HCT116 (cell line): ENCODE data around the gene TSPAN10. TPM values are rescaled to one million over a fixed set of nuclear protein-coding genes. Genes with fewer than 3 reads are reported as not detected.

Experiments used
- ATAC-seq: fragments of 200-7000 bp; cut with Tn5 transposase; 2 replicates; pipeline ENCODE4 v1.9.1; 2020; ENCODE audit warnings: mild to moderate bottlenecking, moderate library complexity
- BruUV-seq: library from RNA; stranded (reverse); fragments of 400-500 nt; replicated peaks from 2 replicates; lab custom pipeline; 2021; lab: Mats Ljungman, UMichigan
- CTCF ChIA-PET: fragments of 300-600 bp; sonication (Branson Sonifier 250); formaldehyde crosslinking; loops from one replicate; lab custom pipeline; 2021; ENCODE audit warnings: antibody characterized with exemption; lab: Charles Lee
- POLR2A ChIA-PET: fragments of 300-600, 350-600 bp; sonication (Branson Sonifier 250); formaldehyde crosslinking; loops from one replicate; lab custom pipeline; 2021; ENCODE audit warnings: antibody characterized with exemption; lab: Charles Lee
- RAD21 ChIA-PET, 2 experiments: fragments of 300-600 bp; sonication (Branson Sonifier 250); formaldehyde crosslinking; loops; one replicate each; lab custom pipeline; 2023; ENCODE audit warnings: low total read pairs in 2 of 2; ENCODE audit not compliant: uncharacterized antibody in 2 of 2, unreplicated experiment in 2 of 2, low non-redundant PET in 1 of 2; lab: Charles Lee
- DNase-seq: peaks from one replicate; pipeline ENCODE4 v3.0.0-alpha.2; 2010; ENCODE audit warnings: low read depth, low spot score
- H2AFZ ChIP-seq: fragments of 200-600 bp; shearing (Covaris generic), sonication (generic); 2 replicates; pipeline ENCODE4 v1.6.1; 2017; ENCODE audit warnings: low read depth, mixed run types, mixed read lengths, antibody characterized with exemption, low read length; ENCODE audit not compliant: poor library complexity, severe bottlenecking
- H3K27ac ChIP-seq: 2 replicates; pipeline ENCODE4 v1.5.1; 2012; ENCODE audit warnings: low read depth, low read length
- H3K27me3 ChIP-seq: fragments of 200-600 bp; sonication (generic); 2 replicates; pipeline ENCODE4 v1.6.1; 2016; ENCODE audit warnings: mixed run types, low read length, mixed read lengths; ENCODE audit not compliant: insufficient read depth
- H3K36me3 ChIP-seq, 2 experiments: fragments of 200-500 bp in 1 of 2; fragments of 200-600 bp in 1 of 2; sonication (Bioruptor generic) in 1 of 2; sonication (generic) in 1 of 2; 2 replicates each; pipeline versions ENCODE4 v1.5.1 to v1.6.1; 2014 to 2016; ENCODE audit warnings: low read length in 2 of 2, inconsistent platforms in 1 of 2, mixed read lengths in 1 of 2, mixed run types in 1 of 2; ENCODE audit not compliant: insufficient read depth in 2 of 2, control insufficient read depth in 1 of 2
- H3K4me1 ChIP-seq, 2 experiments: fragments of 200-600 bp in 1 of 2; sonication (generic) in 1 of 2; 2 replicates each; pipeline versions ENCODE4 v1.5.1 to v1.6.1; 2012 to 2017; ENCODE audit warnings: low read length in 2 of 2, inconsistent platforms in 1 of 2, mild to moderate bottlenecking in 1 of 2, mixed read lengths in 1 of 2, mixed run types in 1 of 2, moderate library complexity in 1 of 2; ENCODE audit not compliant: insufficient read depth in 2 of 2, control insufficient read depth in 1 of 2
- H3K4me2 ChIP-seq: fragments of 200-600 bp; sonication (generic); 2 replicates; pipeline ENCODE4 v1.6.1; 2017; ENCODE audit warnings: mixed run types, low read length, mixed read lengths
- H3K4me3 ChIP-seq, 2 experiments: fragments of 200-600 bp in 1 of 2; sonication (generic) in 1 of 2; replicated peaks in 1 of 2; 2 replicates each; pipeline ENCODE4 v1.5.1; 2011 to 2016; ENCODE audit warnings: low read length in 2 of 2, control low read depth in 1 of 2, low read depth in 1 of 2, mild to moderate bottlenecking in 1 of 2, mixed read lengths in 1 of 2, mixed run types in 1 of 2
- H3K79me2 ChIP-seq: fragments of 200-600 bp; sonication (generic); 2 replicates; pipeline ENCODE4 v1.6.1; 2017; ENCODE audit warnings: mild to moderate bottlenecking, mixed run types, low read length, moderate library complexity, mixed read lengths; ENCODE audit not compliant: insufficient read depth
- H3K9ac ChIP-seq: fragments of 200-600 bp; sonication (generic); 2 replicates; pipeline ENCODE4 v1.6.1; 2016; ENCODE audit warnings: low read length, mixed read lengths
- H3K9me2 ChIP-seq: fragments of 200-600 bp; sonication (generic), shearing (Covaris generic); 2 replicates; pipeline ENCODE4 v1.6.1; 2017; ENCODE audit warnings: mixed run types, mild to moderate bottlenecking, moderate library complexity; ENCODE audit not compliant: insufficient read depth
- H3K9me3 ChIP-seq, 2 experiments: fragments of 200-500 bp in 1 of 2; fragments of 200-600 bp in 1 of 2; sonication (Bioruptor generic) in 1 of 2; sonication (generic) in 1 of 2; 2 replicates each; pipeline ENCODE4 v1.6.1; 2014 to 2017; ENCODE audit warnings: low read length in 2 of 2, mixed read lengths in 2 of 2, inconsistent platforms in 1 of 2, low read depth in 1 of 2, mild to moderate bottlenecking in 1 of 2, mixed run types in 1 of 2, moderate library complexity in 1 of 2; ENCODE audit not compliant: control insufficient read depth in 1 of 2, insufficient read depth in 1 of 2
- H4K20me1 ChIP-seq: fragments of 200-600 bp; sonication (generic), shearing (Covaris generic); 2 replicates; pipeline ENCODE4 v1.6.1; 2017; ENCODE audit warnings: mixed run types, mild to moderate bottlenecking, moderate library complexity; ENCODE audit not compliant: insufficient read depth
- CBX3 ChIP-seq: IDR thresholded peaks from 2 replicates; pipeline ENCODE4 v1.6.1; 2012; ENCODE audit warnings: low read depth
- CEBPB ChIP-seq: IDR thresholded peaks from 2 replicates; pipeline ENCODE4 v1.6.1; 2012; ENCODE audit warnings: low read depth
- CTCF ChIP-seq, 3 experiments: fragments of 200-600 bp in 1 of 3; sonication (generic) in 1 of 3; IDR thresholded peaks in 2 of 3; conservative IDR thresholded peaks in 1 of 3; 2 replicates each; pipeline ENCODE4 v1.5.1; 2012 to 2017; ENCODE audit warnings: low read depth in 2 of 3, low read length in 2 of 3, antibody characterized with exemption in 1 of 3, borderline replicate concordance in 1 of 3, control low read depth in 1 of 3, mild to moderate bottlenecking in 1 of 3, mixed read lengths in 1 of 3, mixed run types in 1 of 3, moderate library complexity in 1 of 3; ENCODE audit not compliant: insufficient read depth in 1 of 3
- EGR1 ChIP-seq: IDR thresholded peaks from 2 replicates; pipeline ENCODE4 v1.6.1; 2012; ENCODE audit warnings: low read depth
- ELF1 ChIP-seq: IDR thresholded peaks from 2 replicates; pipeline ENCODE4 v1.6.1; 2012; ENCODE audit warnings: low read depth, borderline replicate concordance
- EZH2phosphoT487 ChIP-seq: fragments of 200-600 bp; IDR thresholded peaks from 2 replicates; pipeline ENCODE4 v1.6.1; 2018; ENCODE audit warnings: antibody characterized with exemption, borderline replicate concordance
- FOSL1 ChIP-seq: IDR thresholded peaks from 2 replicates; pipeline ENCODE4 v1.6.1; 2012; ENCODE audit warnings: low read depth
- JUND ChIP-seq: IDR thresholded peaks from 2 replicates; pipeline ENCODE4 v1.6.1; 2012
- MAX ChIP-seq: IDR thresholded peaks from 2 replicates; pipeline ENCODE4 v1.6.1; 2012
- POLR2A ChIP-seq: IDR thresholded peaks from 2 replicates; pipeline ENCODE4 v1.7.0; 2011; ENCODE audit warnings: borderline replicate concordance; ENCODE audit not compliant: insufficient read depth, insufficient read length; ENCODE audit errors: extremely low read depth
- POLR2AphosphoS5 ChIP-seq: IDR thresholded peaks from 2 replicates; pipeline ENCODE4 v1.6.1; 2011; ENCODE audit warnings: mild to moderate bottlenecking, low read depth, low read length, moderate library complexity
- RAD21 ChIP-seq: IDR thresholded peaks from 2 replicates; pipeline ENCODE4 v1.6.1; 2012; ENCODE audit warnings: low read depth, mild to moderate bottlenecking
- REST ChIP-seq: IDR thresholded peaks from 2 replicates; pipeline ENCODE4 v1.6.1; 2012; ENCODE audit warnings: low read depth
- SP1 ChIP-seq: IDR thresholded peaks from 2 replicates; pipeline ENCODE4 v1.6.1; 2012; ENCODE audit warnings: low read depth
- SRF ChIP-seq: IDR thresholded peaks from 2 replicates; pipeline ENCODE4 v1.6.1; 2012; ENCODE audit warnings: low read depth
- intact Hi-C: fragments of 100-400 bp; cut with micrococcal nuclease; formaldehyde crosslinking; loops from 2 replicates; pipeline ENCODE4 v1.10.0; 2022
- total RNA-seq: library from RNA; stranded (reverse); gene quantifications from one replicate; pipeline ENCODE4 v1.2.1, GENCODE V29; 2021; ENCODE audit not compliant: unreplicated experiment

Gene TSPAN10
- total RNA-seq, 1 experiment from 2014 or later: 2.3 TPM

- DNase-seq: no peak
- Histone ChIP-seq H3K9ac (no peak overlapping the region), H2AFZ (no peak overlapping the region), H3K9me2 (no peaks in the 10 kb centered on the region), H3K27me3 (no peaks in the 10 kb centered on the region), H3K9me3 (no peaks in the 10 kb centered on the region), H3K4me1 (no peaks in the 10 kb centered on the region; a peak in 1 of 4 replicates), H3K79me2 (peaks cover 80% of the 10 kb centered on the region), H3K27ac (no peak overlapping the region), H3K36me3 (peaks cover 58 to 96% of the 10 kb centered on the region in 2 experiments), H3K4me2 (no peak overlapping the region), H4K20me1 (no peaks in the 10 kb centered on the region), H3K4me3 (no peak overlapping the region)
- POLR2A ChIA-PET: no interaction called here
- intact Hi-C loops: loop anchor here (10.0 kb wide), 1 partner anchor 136 kb away; the partner anchor contains the start of gene FAAP100
- TF ChIP-seq JUND: no peak
- no peak for TF ChIP-seq REST
- TF ChIP-seq ELF1: no peak
- TF ChIP-seq CTCF (IDR thresholded peaks at IDR 0.05 in 2 of 3, conservative IDR thresholded peaks at IDR 0.05 in 1 of 3; ENCODE audit: borderline replicate concordance in 1 of 3, insufficient read depth in 1 of 3, low read depth in 2 of 3, low read length in 2 of 3): no peak
- TF ChIP-seq SRF: no peak
- TF ChIP-seq MAX: no peak
- no peak for TF ChIP-seq EGR1
- TF ChIP-seq POLR2AphosphoS5: no peak
- TF ChIP-seq CEBPB: no peak
- TF ChIP-seq EZH2phosphoT487: no peak
- TF ChIP-seq RAD21: no peak
- no peak for TF ChIP-seq POLR2A
- no peak for TF ChIP-seq SP1
- no peak for TF ChIP-seq FOSL1
- no peak for TF ChIP-seq CBX3
- no TSS peak for BruUV-seq
- ATAC-seq: no peak
- RAD21 ChIA-PET: no interaction called here
- CTCF ChIA-PET: no interaction called here
These were observed 54.2 kb downstream of the TSPAN10 start for GRCh38 chr17:81691196-81691595.
